HFFc6 (cell line): ENCODE measurements around the gene UBE3C. TPM values are rescaled to one million over a fixed set of nuclear protein-coding genes. Genes with fewer than 3 reads are reported as not detected.
A peak's percentile ranks its signal among the peaks of the same experiment; 100 is the strongest.

ENCODE experiments used
- DNase-seq: peaks from one replicate; pipeline ENCODE4 v3.0.0-alpha.2; 2018
- H3K27ac Mint-ChIP-seq: 2 replicates; pipeline ENCODE4 v1.8.0; 2020; ENCODE audit warnings: mild to moderate bottlenecking, mixed read lengths
- H3K27me3 Mint-ChIP-seq: 2 replicates; pipeline ENCODE4 v1.8.0; 2021; ENCODE audit warnings: mild to moderate bottlenecking, moderate library complexity, mixed read lengths; ENCODE audit not compliant: insufficient read depth
- H3K36me3 Mint-ChIP-seq: 2 replicates; pipeline ENCODE4 v1.8.0; 2021; ENCODE audit warnings: low read depth, mixed read lengths
- H3K4me1 Mint-ChIP-seq: 2 replicates; pipeline ENCODE4 v1.8.0; 2020; ENCODE audit warnings: low read depth, mixed read lengths
- H3K4me3 Mint-ChIP-seq: 2 replicates; pipeline ENCODE4 v1.8.0; 2020; ENCODE audit warnings: mild to moderate bottlenecking, moderate library complexity, mixed read lengths
- H3K9me3 Mint-ChIP-seq: 2 replicates; pipeline ENCODE4 v1.8.0; 2020; ENCODE audit warnings: mild to moderate bottlenecking, mixed read lengths
- CTCF ChIP-seq: fragments of 200-600 bp; sonication (generic); IDR thresholded peaks from 2 replicates; pipeline ENCODE4 v1.5.0; 2021; ENCODE audit warnings: antibody characterized with exemption, mild to moderate bottlenecking
- total RNA-seq, 6 experiments: library from RNA; stranded (reverse); fragmentation: NEBNext Ultra II Directional; extraction: Animal tissue kit (Norgen Biotek cat#: 25700); gene quantifications; 2 replicates in 1 of 6; 3 replicates in 5 of 6; pipeline ENCODE4 v1.2.3, GENCODE V29; 2021

Gene UBE3C
- total RNA-seq, 6 experiments from 2014 or later = 64.2 to 80.1 (median 73.1) TPM

GRCh38 chr7:157140511-157140905 is 1.8 kb downstream of the UBE3C start:
- Mint-ChIP-seq H3K4me3 (peak overlapping the region; percentile 89), H3K9me3 (no peaks in the 10 kb centered on the region), H3K4me1 (peaks cover 55% of the 10 kb centered on the region), H3K27ac (peak overlapping the region; percentile 50), H3K27me3 (peaks cover under 1% of the 10 kb centered on the region), H3K36me3 (peaks cover 29% of the 10 kb centered on the region)
- no peak for DNase-seq
- TF ChIP-seq CTCF = no peak

- DNase-seq = no peak
- Mint-ChIP-seq H3K36me3 (peaks cover 29% of the 10 kb centered on the region), H3K4me3 (no peak overlapping the region), H3K27me3 (no peaks in the 10 kb centered on the region; the same call in none of the 2 replicates), H3K9me3 (no peaks in the 10 kb centered on the region), H3K27ac (no peak overlapping the region), H3K4me1 (peaks cover 50% of the 10 kb centered on the region)
- TF ChIP-seq CTCF = no peak
Observed at GRCh38 chr7:157141525-157142060, 2.9 kb downstream of the UBE3C start.

GRCh38 chr7:157143788-157144187 is 5.1 kb downstream of the UBE3C start:
- DNase-seq = no peak
- Mint-ChIP-seq H3K4me1 (peaks cover 56% of the 10 kb centered on the region), H3K27me3 (no peaks in the 10 kb centered on the region; the same call in 1 of the 2 replicates), H3K9me3 (no peaks in the 10 kb centered on the region), H3K36me3 (peaks cover 29% of the 10 kb centered on the region), H3K27ac (0 out of 2 replicates have a peak overlapping the region, but pooled peaks have one; percentile 14), H3K4me3 (no peak overlapping the region)
- TF ChIP-seq CTCF = no peak

- Mint-ChIP-seq H3K9me3 (no peaks in the 10 kb centered on the region), H3K4me3 (no peak overlapping the region), H3K27ac (no peak overlapping the region), H3K36me3 (no peaks in the 10 kb centered on the region), H3K27me3 (no peaks in the 10 kb centered on the region; the same call in 1 of the 2 replicates), H3K4me1 (peaks cover 30% of the 10 kb centered on the region)
- TF ChIP-seq CTCF = no peak
- DNase-seq = no peak
Observed at GRCh38 chr7:157149317-157149716, 10.6 kb downstream of the UBE3C start.

- no peak for TF ChIP-seq CTCF
- Mint-ChIP-seq H3K27ac (no peak overlapping the region), H3K27me3 (no peaks in the 10 kb centered on the region; the same call in 1 of the 2 replicates), H3K4me3 (no peak overlapping the region), H3K4me1 (peaks cover 29% of the 10 kb centered on the region), H3K36me3 (no peaks in the 10 kb centered on the region), H3K9me3 (no peaks in the 10 kb centered on the region)
- DNase-seq = no peak
Observed at GRCh38 chr7:157150882-157151281, 12.2 kb downstream of the UBE3C start.
